NCI-H1417 treated with DMSO at 0.1 percent for 48 hours (cell line): ENCODE data around the gene CTAGE1.
"Not testable (repeated sequence)": the region's sequence is repeated elsewhere in the genome, so short reads cannot be mapped to it uniquely, and the experiment has no call there.

Source experiments
- DNase-seq: peaks from one replicate; lab custom pipeline; 2025; lab: John Stamatoyannopoulos, UW

Gene CTAGE1

DNA sequence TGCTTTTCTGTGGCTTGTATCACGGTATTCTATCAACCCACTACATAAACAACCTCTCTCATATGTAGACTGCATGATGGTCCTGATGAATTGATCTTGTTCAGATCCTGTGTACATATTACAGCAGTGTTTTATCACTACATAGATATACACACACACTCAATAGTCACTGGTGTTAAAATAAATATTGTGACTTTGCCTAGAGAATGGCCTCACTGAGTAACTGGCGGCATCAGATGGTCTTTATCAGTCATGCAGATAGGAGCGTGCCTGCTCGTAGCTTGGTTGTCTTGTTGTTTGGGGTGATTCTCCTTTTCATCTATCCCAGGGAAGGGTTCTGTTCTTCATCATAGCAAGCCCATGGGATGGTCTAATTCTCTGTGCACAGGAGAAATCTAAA lies 18.4 kb upstream of the CTAGE1 start:
- DNase-seq, result no peak

DNA sequence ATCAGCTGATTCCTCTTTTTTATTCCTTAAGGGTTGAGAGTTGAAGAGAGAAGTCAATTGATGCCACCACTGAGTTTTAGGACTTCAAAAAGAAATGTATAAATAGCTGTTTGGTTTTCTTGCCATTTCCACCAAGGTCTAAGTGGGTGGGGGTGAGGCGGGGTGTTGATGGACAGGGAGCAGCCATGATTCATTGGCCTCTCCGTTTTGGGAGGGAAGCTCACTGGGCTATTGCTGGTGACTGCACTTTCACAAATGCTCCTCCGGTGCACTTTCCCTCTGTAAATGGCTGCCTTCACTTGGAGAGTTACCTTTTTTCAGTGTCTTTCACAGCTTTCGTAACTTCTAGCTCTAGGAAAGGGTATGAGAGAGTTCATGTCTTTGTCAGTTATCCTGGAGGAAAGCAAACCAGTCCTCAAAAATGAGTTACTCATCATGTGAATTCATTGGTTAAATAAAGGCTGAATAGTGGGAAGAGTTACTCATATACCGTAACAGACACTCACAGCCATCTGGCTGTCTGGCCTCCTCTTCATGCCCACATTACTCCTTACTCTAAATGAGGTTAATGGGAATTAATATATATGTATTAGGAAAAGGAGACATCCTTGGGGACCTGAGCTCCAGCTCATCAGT lies 17.4 kb upstream of the CTAGE1 start:
- no peak for DNase-seq

DNA sequence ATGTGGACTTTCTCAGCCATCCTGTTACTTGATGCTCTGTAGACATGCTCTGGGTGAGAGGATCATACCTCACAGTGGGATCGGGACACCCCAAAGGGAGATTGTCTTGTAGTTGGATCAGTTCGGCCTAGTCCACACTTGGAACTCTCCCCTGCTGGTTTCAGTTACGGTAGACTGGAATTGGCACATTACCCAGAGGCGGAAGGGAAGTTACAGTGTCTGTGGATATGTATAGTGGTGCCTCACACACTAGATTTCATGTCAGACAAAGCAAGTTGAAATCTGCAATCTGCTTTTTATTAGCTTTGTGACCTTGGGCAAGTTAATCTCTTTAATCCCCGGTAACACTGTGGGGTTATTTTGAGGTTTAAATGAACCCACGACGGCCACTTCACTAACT lies 16.2 kb upstream of the CTAGE1 start:
- DNase-seq, result no peak

DNA sequence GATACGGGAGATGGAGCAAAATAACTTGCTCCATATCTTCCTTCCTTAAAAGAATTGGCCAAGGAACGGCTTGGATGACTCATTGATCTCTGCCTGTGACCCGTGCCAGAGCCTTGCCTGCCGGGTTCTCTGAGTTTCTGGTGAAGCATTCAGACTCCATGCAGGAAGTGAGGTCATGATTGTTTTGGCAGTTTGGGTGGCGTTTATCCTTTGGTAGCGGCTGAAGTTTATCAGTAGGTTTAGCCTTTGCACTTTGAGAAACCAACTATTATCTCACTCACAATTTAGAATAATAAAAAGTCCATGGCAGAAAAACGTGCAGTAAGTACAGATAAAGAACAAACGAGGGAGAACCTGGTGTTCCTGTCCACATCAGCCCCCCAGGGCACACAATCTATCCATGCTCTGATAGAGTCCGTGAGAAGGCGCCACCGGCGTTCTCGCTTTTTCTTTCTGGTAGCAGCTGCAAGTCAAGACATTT lies 15.0 kb upstream of the CTAGE1 start:
- DNase-seq, result no peak

DNA sequence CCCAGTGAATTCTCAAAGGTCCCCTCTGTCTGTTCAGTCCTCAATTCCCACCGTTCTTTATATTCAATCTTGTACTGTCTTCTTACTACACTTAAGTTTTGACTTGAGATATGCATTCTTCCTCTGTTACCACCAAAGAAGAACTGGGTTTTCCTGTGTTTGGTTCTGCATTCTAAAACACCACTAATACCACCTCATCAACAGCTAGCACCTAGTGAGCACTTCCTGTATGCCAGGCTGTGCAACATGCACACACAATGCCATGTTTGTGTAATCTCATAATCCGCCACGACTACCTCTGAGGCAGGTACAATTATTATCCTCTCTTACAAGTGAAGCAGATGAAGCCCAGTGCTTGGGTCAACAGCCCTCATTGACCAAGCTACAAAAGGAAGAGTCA lies 11.8 kb upstream of the CTAGE1 start:
- no peak for DNase-seq

DNA sequence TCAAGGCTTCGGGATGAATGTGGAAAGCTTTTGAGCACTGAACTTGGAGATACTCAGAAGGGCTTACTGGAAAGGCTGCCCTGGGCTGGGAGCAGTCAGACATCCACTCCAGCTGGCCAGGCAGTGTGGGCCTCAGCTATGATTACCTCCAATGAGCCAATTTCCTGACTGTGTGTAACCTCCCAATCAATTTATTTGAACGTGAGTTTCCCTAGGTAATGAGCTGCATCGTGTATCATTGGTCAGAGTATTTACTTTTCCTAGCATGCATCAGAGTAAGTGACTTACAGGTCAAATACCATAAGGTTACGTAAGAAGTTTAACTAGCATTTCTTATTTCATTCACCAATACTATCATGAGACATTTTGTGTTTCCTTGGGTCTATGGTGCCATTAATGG lies 11.0 kb upstream of the CTAGE1 start:
- no peak for DNase-seq

DNA sequence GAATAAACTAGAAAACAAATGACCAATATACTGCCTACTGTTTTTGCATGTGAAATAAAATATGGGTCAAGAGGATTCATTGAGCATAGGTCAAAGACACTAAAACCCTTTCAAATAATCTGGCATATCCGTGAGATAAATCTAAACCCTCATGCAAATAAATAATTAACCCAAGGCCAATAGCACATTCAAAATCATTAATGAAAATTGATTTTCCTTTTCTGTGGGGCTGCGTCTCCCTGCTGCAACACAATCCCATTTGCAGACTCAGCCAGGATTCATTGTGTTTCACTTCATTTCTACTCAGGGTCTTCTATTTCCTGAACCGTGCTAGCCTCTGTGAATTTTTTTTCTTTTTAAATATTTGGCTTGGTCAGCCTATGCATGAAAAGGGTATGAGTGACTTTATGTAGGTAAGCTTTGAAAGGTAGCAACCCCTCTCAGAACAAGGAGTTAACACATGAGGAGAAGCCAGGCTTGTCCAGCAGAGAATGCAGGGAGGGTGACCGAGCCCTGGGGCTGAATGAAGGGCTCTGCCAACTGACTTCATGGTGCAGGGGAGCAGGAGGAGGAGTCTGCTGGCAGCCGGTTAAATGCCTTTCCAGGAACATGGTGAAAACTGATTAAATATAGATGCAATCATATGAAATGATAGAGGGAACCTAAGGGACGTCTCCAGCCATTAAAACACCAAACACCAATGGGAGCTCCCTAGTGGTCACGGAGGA lies 10.3 kb upstream of the CTAGE1 start:
- DNase-seq, result no peak

DNA sequence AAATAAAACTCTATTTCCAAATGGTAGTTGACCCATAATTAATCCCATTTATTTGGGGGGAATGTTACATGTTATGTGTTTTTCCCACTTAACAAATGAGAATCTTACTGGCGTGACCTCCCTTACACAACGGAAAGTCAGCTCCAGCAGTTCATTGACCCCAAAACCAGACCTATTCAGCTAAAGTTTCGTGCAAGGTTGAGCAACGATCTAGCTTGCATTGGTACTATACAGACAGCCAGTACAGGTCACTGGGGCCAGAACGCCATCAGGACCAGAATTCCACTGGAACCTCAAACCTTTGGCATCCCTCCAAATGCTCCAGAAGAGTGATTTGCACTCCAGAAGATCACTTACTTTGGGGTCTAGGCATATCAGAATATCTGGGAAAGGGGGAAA lies 6.8 kb upstream of the CTAGE1 start:
- DNase-seq, result no peak

DNA sequence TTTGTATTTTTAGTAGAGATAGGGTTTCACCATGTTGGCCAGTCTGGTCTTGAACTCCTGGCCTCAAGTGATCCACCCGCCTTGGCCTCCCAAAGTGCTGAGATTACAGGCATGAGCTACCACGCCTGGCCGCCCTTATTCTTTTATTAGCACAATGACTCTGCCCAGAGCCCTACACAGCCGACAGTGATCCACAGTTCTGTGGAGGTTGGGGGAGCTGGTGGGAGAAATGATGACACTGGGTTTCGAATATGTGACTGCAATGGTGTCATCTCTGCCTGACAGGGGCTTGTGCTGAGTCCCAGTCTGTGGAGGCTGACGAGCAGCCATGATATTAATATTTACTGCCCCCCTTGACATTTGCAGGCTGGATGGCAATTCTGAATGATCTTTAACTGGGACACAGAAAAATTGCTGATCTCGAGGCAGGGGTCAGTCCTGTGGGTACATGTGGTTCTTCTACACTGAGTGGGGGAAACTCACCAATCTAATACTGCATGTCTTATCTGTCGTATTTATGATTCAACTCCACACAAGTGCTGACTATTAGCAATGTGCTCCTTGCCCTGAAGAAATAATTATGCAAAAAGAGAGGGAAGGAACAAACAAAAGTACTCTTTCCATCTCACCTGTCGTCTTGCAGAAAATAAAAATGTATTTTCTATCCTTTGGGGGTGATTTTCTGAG lies 6.3 kb upstream of the CTAGE1 start:
- no peak for DNase-seq

DNA sequence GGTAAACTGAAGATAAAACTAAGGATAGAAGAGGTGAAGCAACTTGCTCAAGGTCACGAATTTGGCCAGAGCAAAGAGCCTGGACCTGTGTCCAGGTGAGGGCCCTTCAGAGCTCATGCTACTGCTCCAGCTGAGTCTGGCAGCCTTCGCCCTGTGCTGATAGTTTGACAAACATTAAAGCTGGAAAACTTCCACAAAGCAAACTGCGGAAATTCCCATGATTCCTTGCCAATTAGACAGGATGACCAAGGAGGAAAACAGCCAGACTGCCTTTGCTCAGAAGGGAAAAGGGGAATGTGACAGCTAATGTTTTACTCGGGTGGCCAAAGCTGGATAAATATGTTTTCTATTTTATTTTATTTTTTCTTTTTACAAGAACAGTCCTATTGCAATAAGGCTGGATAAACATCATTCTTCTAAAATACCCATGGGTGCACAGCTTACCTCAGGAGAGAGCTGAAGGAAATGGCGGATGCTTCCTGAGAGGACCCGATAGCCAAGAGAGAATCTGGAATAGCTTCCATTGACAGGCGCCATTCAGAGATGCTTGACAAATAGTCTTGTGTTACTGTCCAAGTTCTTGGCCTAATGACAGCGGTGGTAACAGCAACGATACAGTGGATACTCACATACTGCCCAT lies 5.3 kb upstream of the CTAGE1 start:
- no peak for DNase-seq

DNA sequence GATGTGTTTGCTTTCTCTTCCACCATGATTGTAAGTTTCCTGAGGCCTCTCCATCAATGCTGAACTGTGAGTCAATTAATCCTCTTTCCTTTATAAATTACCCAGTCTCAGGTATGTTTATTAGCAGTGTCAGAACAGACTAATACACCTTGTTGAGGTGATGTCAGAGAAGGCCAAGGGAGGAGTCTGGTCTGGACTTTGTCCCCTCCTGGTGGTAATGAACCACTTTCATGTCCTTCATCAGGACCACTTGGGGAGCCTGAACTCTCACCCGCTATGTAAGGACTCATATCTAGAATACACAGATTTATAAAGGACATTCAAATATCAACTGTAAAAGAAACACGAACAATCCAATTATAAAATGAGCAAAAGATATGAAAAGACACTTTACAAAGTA lies 2.9 kb upstream of the CTAGE1 start:
- no peak for DNase-seq

DNA sequence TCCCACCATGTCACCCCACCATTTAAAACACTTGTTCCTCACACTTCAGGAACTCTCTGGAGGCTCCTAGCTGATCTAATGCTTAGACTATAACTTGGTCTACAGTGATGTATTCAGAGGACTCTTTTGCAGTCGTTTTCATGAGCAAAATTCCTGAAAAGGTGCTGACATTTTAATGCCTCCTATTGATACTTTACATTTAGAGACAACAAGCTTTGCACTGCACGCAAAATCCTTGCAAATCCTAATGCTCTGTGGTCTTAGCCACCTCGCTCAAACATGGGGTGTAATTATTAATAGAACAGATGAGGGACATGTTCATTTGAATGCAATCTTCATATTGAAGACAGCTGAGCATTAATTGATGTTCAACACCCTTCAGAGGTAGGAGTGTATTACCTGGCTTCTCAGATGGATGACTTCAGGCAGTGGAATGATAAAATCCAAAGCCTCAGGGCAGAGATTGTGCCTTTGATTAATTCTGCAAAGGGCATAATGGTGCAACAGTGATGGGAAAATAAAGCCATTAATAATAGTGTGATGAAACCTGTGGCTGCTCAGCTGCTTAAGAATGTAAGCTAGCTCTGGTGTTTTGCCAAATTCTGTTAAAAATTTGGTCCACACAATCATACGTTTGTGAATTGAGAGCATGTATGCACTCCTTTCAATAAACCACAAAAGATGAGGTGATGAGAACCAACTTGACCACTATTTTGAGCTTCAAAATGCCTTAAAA lies 5.4 kb downstream of the CTAGE1 start:
- no peak for DNase-seq

DNA sequence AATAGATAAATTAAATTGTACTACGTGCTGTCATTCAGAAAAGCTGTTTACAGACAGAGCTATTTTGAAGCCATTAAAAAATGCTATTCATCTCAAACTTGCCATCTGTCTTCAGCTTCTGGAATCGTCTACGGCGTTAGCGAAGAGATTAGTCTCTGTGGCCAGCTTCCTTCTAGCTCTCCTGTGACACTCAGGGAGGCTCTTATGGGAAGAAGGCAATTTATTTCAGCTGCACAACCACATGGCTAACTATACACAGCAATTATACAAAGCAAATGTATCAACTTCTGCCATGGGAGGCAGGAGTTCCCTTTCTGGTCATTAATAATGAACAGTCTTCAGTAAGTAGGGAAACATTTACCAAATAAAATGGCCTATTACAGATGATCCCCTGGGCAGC lies 6.3 kb downstream of the CTAGE1 start:
- no peak for DNase-seq

DNA sequence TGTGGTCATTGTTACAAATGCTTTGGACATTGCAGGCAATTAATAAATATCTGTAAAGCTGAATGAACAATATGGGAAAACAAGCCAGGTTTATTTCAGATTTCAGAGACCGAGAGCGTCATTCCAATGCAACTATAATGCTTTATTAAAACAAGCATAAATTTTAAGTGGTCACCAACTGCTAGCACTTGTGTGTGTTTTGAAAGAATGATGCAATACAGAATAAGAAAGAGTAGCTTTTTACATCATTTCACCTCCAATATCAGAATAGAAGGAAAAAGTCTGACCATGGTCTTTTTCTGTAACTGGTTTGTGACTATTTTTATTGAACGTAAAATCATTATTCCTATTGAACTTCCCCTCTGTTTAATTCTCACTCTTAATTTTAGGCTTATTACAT lies 7.6 kb downstream of the CTAGE1 start:
- DNase-seq, result no peak

DNA sequence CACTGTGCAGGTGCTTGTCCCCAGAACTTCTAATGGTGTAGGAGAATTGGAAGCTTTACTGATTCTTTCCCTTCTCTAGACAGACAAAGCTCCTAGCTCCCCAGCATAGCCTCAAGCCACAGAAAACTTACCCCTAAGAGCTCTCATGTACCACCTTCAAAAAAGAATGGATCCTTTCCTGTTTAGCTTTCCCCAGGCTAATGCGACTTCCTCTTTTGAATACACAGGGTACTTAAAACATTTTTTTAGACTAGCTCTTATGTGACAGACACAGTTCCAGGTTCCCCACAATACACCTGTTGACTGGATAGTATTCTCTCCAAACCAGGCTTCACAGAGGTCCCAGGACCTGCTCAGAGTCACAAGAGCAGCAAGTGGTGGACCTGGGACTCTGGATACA lies 8.3 kb downstream of the CTAGE1 start:
- DNase-seq, result no peak

DNA sequence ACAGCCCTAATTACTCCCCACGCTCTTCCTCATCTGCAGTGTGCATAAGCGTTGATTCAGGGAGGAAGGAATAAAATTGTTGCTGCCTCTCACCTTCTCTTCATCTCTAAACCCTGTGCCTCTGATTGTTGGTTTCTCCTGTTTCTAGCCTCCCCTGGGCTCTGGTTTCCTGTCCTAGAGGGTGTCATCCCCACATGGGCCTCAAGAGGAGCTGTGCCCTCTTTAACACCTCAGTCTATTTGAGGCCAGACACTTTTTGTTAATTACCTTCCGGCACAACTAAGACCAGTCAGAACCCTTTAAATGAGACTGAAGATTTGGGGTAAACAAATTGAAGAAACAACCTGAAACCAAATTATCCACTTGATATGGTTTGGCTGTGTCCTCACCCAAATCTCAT lies 9.7 kb downstream of the CTAGE1 start:
- no peak for DNase-seq

DNA sequence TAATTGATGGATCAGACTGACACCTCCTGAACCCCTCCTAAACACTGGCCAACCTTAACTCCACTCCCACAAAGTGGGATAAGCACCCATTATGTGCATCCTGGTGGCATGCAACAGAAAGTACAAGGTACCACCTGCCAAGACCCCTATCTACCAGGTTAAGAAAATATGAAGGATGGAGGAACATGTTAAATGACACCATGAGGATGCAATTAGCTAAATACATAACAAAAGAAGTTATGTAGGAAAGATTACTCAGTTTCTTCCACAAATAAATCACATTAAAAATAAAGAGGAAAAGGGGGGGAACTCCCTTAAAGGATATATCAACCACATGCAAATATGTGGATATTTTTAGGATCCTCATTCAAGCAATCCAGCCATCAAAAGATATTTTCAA lies 12.6 kb downstream of the CTAGE1 start:
- DNase-seq, result no peak

DNA sequence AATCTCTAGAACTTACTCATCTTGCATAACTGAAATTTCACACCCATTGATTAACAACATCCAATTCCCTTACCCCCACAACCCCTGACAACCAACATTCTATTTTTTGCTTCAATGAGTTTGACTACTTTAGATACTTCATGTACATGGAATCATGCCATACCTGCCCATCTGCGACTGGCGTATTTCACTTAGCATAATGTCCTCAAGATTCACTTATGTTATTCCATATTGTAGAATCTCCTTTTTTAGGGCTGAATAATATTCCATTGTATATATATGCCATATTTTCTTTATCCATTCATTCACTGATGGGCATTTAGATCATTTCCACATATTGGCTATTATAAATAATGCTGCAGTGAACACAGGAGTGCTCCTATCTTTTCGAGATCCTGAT lies 13.8 kb downstream of the CTAGE1 start:
- no peak for DNase-seq

DNA sequence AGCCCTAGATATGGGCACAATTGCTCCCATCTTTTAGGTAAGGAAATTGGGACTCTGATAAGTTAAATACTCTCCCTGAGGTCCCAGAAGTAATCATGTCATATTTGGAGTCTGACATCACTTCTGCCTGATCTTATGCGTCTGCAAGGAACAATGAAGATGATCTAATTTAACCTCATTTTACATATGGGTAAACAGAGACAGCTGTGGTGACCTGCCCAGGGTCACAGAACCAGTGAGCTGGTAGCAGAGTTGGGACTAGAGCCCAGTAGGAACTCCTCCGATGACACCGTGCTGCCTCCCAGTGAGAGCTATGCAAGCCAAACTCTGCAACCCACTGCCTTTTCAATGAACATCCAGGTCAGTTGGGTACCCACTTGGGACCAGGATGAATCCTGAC lies 17.8 kb downstream of the CTAGE1 start:
- DNase-seq, result no peak

DNA sequence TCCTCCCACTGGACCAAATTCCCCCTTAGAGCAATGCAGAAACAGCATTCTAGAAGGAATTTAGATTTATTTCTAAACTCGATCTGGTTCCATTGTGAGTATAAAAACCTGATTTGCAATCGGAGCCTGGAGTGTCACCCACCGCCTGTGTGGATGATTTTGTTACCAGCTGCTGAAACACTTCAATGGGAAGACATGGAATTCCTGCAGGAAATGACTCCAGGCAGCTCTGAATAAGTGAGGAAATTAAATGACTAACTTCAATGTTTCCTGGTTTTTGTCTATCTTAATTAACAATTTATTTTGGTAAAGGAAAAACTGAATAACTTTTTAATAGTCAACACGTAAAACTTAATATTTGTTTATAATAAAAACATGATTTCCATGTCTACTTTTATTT lies 19.3 kb downstream of the CTAGE1 start:
- no peak for DNase-seq

DNA sequence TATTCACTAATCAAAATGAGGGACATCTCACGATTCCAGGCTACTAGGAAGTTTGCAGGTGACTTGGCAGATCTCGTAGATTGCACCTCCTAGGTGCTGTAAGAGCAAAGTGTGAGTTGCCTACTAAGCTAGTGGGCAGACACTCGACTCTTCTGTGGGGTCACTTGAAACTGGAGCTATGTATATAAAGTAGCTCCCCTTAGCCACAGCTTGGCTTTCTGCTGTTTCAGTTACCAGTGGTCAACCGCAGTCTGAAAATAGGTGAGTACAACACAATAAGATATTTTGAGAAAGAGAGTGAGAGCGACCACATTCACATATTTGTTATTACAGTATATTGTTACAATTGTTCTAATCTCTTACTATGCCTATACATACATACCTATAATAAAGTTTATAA lies 23.3 kb downstream of the CTAGE1 start:
- DNase-seq, result no peak

DNA sequence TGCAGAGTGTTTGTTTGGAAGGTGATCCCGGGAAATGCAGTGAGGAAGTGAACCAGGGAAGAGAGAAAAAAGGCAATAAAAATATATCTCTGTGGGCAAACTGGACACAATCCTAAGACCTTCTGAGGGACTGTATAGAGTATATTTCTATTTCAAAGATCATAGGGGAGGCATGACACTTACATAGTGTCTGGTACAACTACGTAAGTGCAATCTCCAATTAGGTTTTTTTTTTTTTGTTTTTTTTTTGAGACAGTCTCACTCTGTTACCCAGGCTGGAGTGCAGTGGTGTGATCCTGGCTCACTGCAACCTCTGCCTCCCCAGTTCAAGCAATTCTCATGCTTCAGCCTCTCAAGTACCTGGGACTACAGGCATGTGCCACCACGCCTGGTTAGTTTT lies 24.6 kb downstream of the CTAGE1 start:
- not testable (repeated sequence) for DNase-seq
